C1 segment of cervical spinal cord (tissue), 14 donors: ENCODE data around the gene FCRLA.

Experiments
- DNase-seq, 14 donors: peaks; one replicate each; lab custom pipeline; 2025; lab: John Stamatoyannopoulos, UW

FCRLA gene

GRCh38 chr1:161731981-161732718 lies 25.1 kb downstream of the FCRLA start:
- DNase-seq = no peak

GRCh38 chr1:161733526-161733925 lies 26.5 kb downstream of the FCRLA start:
- no peak for DNase-seq

DNA sequence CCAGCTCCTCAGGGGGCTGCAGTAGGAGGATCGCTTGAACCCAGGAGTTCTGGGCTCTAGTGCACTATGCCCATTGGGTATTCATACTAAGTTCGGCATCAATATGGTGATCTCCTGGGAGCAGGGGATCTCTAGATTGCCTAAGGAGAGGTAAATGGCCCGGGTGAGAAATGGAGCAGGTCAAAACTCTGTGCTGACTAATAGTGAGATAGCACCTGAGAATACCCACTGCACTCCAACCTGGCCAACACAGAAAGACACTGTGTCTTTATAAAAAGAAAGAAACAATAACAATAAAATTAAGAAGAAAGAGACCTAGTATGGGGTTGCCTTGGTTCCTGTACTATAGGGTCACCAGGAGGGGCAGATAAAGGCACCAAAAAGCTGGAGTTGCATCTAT lies 28.8 kb downstream of the FCRLA start:
- no peak for DNase-seq

- DNase-seq = no peak
Observed at GRCh38 chr1:161736335-161736969, 29.4 kb downstream of the FCRLA start.

DNA sequence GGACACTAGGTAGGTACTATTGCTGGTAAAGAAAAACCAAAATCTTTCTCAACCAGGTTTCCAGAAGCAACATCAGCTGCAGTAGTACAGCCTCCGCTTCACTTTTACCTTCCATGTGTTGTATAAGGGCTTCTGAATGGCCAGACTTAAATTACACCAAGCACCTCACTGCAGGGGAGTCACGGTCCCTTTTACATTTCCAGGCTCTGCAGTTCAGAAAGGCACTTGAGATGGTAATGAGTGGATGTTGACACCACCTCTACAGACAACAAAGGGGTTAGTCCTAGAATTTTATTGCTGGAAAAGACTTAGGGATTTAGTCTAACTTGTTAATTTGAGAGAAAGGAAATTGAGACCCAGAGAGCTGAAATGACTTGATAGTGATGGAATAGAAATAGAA lies 30.6 kb downstream of the FCRLA start:
- no peak for DNase-seq

- DNase-seq = peak in 6 of 14 donors; percentile 23 to 40 (median 34)
Observed at GRCh38 chr1:161738627-161739287, 31.7 kb downstream of the FCRLA start.

DNA sequence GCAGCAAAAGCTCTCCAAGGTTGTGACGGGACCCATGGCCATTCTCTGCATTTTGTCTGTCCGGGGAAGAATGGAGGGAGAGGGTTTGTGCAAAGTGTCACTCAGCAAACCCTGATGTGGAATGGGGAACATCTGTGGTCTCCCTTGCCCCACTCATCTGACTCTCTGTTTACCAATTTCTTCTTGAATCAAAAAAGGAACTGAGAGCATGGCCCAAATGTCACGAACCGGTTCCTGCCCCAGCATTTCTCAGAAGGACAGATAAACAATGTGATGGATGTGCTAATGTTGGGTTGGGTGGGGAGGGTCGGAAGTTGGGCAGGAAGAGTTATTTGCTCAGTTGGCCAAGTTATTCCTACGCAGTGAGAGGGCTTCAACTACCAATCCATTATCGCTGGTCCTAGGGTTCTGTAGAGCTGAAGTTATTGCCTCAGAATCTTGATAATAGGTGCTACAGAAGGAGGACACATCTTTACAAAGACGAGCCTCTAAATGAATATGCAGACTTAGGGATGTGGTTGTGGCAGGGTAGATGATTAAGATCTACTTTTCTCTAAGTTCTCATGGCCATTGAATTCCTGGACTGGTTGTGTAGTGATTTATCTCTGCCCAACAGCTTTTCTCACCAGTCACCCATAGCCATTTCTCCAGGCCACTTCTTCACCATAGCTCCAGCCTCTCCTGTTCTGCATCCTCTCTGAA lies 33.0 kb downstream of the FCRLA start:
- peak in 2 of 14 donors; percentile 15 to 21 for DNase-seq

- no peak for DNase-seq
Observed at GRCh38 chr1:161740921-161741320, 33.9 kb downstream of the FCRLA start.

GRCh38 chr1:161743231-161743630 lies 36.2 kb downstream of the FCRLA start:
- no peak for DNase-seq

GRCh38 chr1:161747801-161748200 lies 40.8 kb downstream of the FCRLA start:
- DNase-seq = no peak

DNA sequence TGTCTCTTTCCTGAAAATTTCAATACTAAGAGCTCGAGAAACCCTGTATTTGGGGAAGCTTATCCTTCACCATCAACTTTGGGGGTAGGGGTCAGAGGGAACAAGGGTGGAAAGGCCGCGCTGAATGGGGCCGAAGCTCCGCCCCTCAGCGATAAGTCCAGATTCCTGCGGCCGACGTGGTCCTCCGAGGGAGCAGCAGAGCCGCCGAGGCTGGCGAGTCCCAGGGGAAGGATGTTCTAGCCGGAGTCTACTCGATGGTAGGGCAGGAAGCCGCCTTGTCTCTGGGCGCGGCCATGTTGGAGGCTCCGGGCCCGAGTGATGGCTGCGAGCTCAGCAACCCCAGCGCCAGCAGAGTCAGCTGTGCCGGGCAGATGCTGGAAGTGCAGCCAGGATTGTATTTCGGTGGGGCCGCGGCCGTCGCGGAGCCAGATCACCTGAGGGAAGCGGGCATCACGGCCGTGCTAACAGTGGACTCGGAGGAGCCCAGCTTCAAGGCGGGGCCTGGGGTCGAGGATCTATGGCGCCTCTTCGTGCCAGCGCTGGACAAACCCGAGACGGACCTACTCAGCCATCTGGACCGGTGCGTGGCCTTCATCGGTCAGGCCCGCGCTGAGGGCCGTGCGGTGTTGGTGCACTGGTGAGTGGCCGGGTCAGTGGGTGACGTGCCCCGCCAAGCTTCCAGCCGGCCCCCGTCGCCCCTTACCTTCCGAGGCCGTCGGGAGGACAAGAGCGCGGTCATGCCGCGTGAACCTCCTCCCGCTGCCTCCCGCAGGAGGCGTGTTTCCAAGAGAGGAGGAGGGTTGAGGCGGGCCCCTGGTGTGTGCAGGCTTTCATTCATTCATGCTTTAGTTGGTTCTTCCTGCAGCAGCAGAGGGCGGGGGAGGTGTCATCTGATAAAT lies 42.7 kb downstream of the FCRLA start, which contains the start of gene DUSP12:
Gene DUSP12 (plus strand): TSS at position 278 of the 899 bp plus-strand sequence. CDS start 16 bp downstream, at position 294.
- DNase-seq = peak; percentile 38 to 92 (median 84)

- no peak for DNase-seq
Observed at GRCh38 chr1:161763522-161764098, 56.6 kb downstream of the FCRLA start.
